ENCODE results near the gene PHC3. TPM values are rescaled to one million over a fixed set of nuclear protein-coding genes. Genes with fewer than 3 reads are reported as not detected.
A peak's percentile ranks its signal among the peaks of the same experiment; 100 is the strongest.
"Not testable (repeated sequence)": the region's sequence is repeated elsewhere in the genome, so short reads cannot be mapped to it uniquely, and the experiment has no call there.

The PHC3 gene
- total RNA-seq (2014; rRNA removed; shearing (Covaris generic)) = 19.2 and 43.9 TPM in 2 replicates

- peak; percentile 90 for DNase-seq (ENCODE audit: low read depth)
Observed at GRCh38 chr3:170180908-170181885, at the start of gene PHC3. PHC3 (minus strand) TSS chr3:170181733; CDS start chr3:170181715, 18 bp downstream.

- no peak for DNase-seq (ENCODE audit: low read depth)
Observed at GRCh38 chr3:170228093-170228766, 46.7 kb upstream of the PHC3 start.

- no peak for DNase-seq (ENCODE audit: low read depth)
Observed at GRCh38 chr3:170226426-170226960, 45.0 kb upstream of the PHC3 start.

GRCh38 chr3:170225166-170225565, 43.6 kb upstream of the PHC3 start:
- DNase-seq (ENCODE audit: low read depth) = no peak

GRCh38 chr3:170222647-170223541, 41.4 kb upstream of the PHC3 start:
- DNase-seq (ENCODE audit: low read depth) = peak; percentile 23

- peak; percentile 98 for DNase-seq (ENCODE audit: low read depth)
Observed at GRCh38 chr3:170221924-170222646, 40.6 kb upstream of the PHC3 start, which contains the start of gene PRKCI. PRKCI (plus strand) TSS chr3:170222424; CDS start chr3:170222670, 246 bp downstream.

GRCh38 chr3:170220871-170221270, 39.3 kb upstream of the PHC3 start:
- peak; percentile 53 for DNase-seq (ENCODE audit: low read depth)

- no peak for DNase-seq (ENCODE audit: low read depth)
Observed at GRCh38 chr3:170219850-170220249, 38.3 kb upstream of the PHC3 start.

- DNase-seq (ENCODE audit: low read depth) = no peak
Observed at GRCh38 chr3:170211668-170212067, 30.1 kb upstream of the PHC3 start.

- no peak for DNase-seq (ENCODE audit: low read depth)
Observed at GRCh38 chr3:170207717-170208116, 26.2 kb upstream of the PHC3 start.

GRCh38 chr3:170206164-170206762, 24.7 kb upstream of the PHC3 start:
- DNase-seq (ENCODE audit: low read depth) = not testable (repeated sequence)

GRCh38 chr3:170205302-170205701, 23.8 kb upstream of the PHC3 start:
- peak; percentile 5 for DNase-seq (ENCODE audit: low read depth)

- no peak for DNase-seq (ENCODE audit: low read depth)
Observed at GRCh38 chr3:170204509-170204908, 23.0 kb upstream of the PHC3 start.

- DNase-seq (ENCODE audit: low read depth) = no peak
Observed at GRCh38 chr3:170204023-170204472, 22.5 kb upstream of the PHC3 start.

- DNase-seq (ENCODE audit: low read depth) = no peak
Observed at GRCh38 chr3:170203457-170203856, 21.9 kb upstream of the PHC3 start.

GRCh38 chr3:170201527-170201926, 20.0 kb upstream of the PHC3 start:
- no peak for DNase-seq (ENCODE audit: low read depth)

GRCh38 chr3:170200987-170201386, 19.5 kb upstream of the PHC3 start:
- no peak for DNase-seq (ENCODE audit: low read depth)

GRCh38 chr3:170196833-170197232, 15.3 kb upstream of the PHC3 start:
- DNase-seq (ENCODE audit: low read depth) = peak; percentile 27

- not testable (repeated sequence) for DNase-seq (ENCODE audit: low read depth)
Observed at GRCh38 chr3:170195759-170196158, 14.2 kb upstream of the PHC3 start.

Data from RPMI7951 (cell line).